ENCODE results near the gene ARHGAP5. TPM values are rescaled to one million over a fixed set of nuclear protein-coding genes. Genes with fewer than 3 reads are reported as not detected.

The ARHGAP5 gene
- total RNA-seq, 2 experiments from 2014 or later = 29.1 to 29.5 TPM

Other genes with a start within 250 kb of the ARHGAP5 start
- not detected for gene RNU6-7, start 124.7 kb downstream of the ARHGAP5 start, total RNA-seq
- gene RNU6-8, start 126.0 kb downstream of the ARHGAP5 start, total RNA-seq = not detected